Astrocyte of the cerebellum (primary cell): Measurements from ENCODE around the gene B3GALT4.

ENCODE experiments used
- DNase-seq: peaks from one replicate; pipeline ENCODE4 v3.0.0-alpha.2; 2011; ENCODE audit warnings: low read depth
- H3K4me3 ChIP-seq: 2 replicates; pipeline ENCODE4 v1.5.1; 2011; ENCODE audit warnings: mild to moderate bottlenecking, low read depth, low read length, moderate library complexity
- CTCF ChIP-seq: IDR thresholded peaks from 2 replicates; pipeline ENCODE4 v1.5.1; 2012; ENCODE audit warnings: low read length, low read depth, moderate library complexity, mild to moderate bottlenecking; ENCODE audit errors: missing control alignments
- in situ Hi-C: cut with HindIII; loops from 2 replicates; pipeline ENCODE4 v1.10.0; 2017; ENCODE audit warnings: low sequenced_read_pairs

The B3GALT4 gene

GRCh38 chr6:33286946-33287914 is 10.3 kb downstream of the B3GALT4 start:
- H3K4me3 ChIP-seq, result no peak overlapping the region
- no peak for DNase-seq
- in situ Hi-C loops, result no loop called here
- no peak for TF ChIP-seq CTCF

GRCh38 chr6:33288141-33288920 is 11.4 kb downstream of the B3GALT4 start:
- H3K4me3 ChIP-seq, result peak overlapping the region; percentile 72
- DNase-seq, result no peak
- TF ChIP-seq CTCF, result no peak
- in situ Hi-C loops, result no loop called here

GRCh38 chr6:33288921-33289783 is 12.2 kb downstream of the B3GALT4 start, which contains the start of the genes PFDN6 and WDR46:
Gene PFDN6 (plus strand): TSS chr6:33289601. CDS start chr6:33289857, 256 bp downstream.
Gene WDR46 (minus strand): TSS chr6:33289239. CDS start chr6:33289170, 69 bp downstream.
- in situ Hi-C loops, result no loop called here
- DNase-seq, result peak; percentile 76
- H3K4me3 ChIP-seq, result peak within 1 kb of the TSS; percentile 72
- TF ChIP-seq CTCF, result no peak

- TF ChIP-seq CTCF, result no peak
- DNase-seq, result no peak
- in situ Hi-C loops, result no loop called here
- peak overlapping the region; percentile 72 for H3K4me3 ChIP-seq
Measured at GRCh38 chr6:33289784-33290315, 12.9 kb downstream of the B3GALT4 start.

GRCh38 chr6:33290459-33290858 is 13.5 kb downstream of the B3GALT4 start:
- no peak for TF ChIP-seq CTCF
- DNase-seq, result no peak
- in situ Hi-C loops, result no loop called here
- H3K4me3 ChIP-seq, result peak overlapping the region; percentile 72
